Endothelial cell of umbilical vein (primary cell): Measurements from ENCODE around the gene MUC4. TPM values are rescaled to one million over a fixed set of nuclear protein-coding genes. Genes with fewer than 3 reads are reported as not detected.
"Not testable (repeated sequence)": the region's sequence is repeated elsewhere in the genome, so short reads cannot be mapped to it uniquely, and the experiment has no call there.

Experiments
- BruUV-seq: library from RNA; stranded (reverse); fragments of 400-500 nt; replicated peaks from 2 replicates; lab custom pipeline; 2021; lab: Mats Ljungman, UMichigan
- CTCF ChIA-PET: fragments of 300-600, 350-600 bp; sonication (Branson Sonifier 250); formaldehyde crosslinking; loops from one replicate; lab custom pipeline; 2021; ENCODE audit warnings: antibody characterized with exemption, inconsistent platforms; lab: Charles Lee
- POLR2A ChIA-PET: fragments of 300-600, 350-600 bp; sonication (Branson Sonifier 250); formaldehyde crosslinking; loops from one replicate; lab custom pipeline; 2021; ENCODE audit warnings: antibody characterized with exemption, inconsistent platforms; lab: Charles Lee
- DNase-seq: peaks from one replicate; pipeline ENCODE4 v3.0.0-alpha.2; 2011; ENCODE audit warnings: low read depth, low spot score
- FAIRE-seq: peaks from 2 replicates; lab custom pipeline; 2011; peaks lifted over from hg19 to GRCh38; lab: Jason Lieb, UNC
- H2AFZ ChIP-seq: 2 replicates; pipeline ENCODE4 v1.6.0; 2012; ENCODE audit warnings: low read depth, low read length, control low read depth, inconsistent platforms
- H3K27ac ChIP-seq: 2 replicates; pipeline ENCODE4 v1.5.1; 2011; ENCODE audit warnings: low read depth, mild to moderate bottlenecking, control low read depth, low read length, moderate library complexity; ENCODE audit not compliant: insufficient read depth
- H3K27me3 ChIP-seq, 2 experiments: 2 replicates each; pipeline versions ENCODE4 v1.6.0 to v1.6.1; 2011; ENCODE audit warnings: low read length in 2 of 2, mixed read lengths in 1 of 2; ENCODE audit not compliant: control insufficient read depth in 2 of 2, insufficient read depth in 2 of 2
- H3K36me3 ChIP-seq, 2 experiments: 2 replicates in 1 of 2; 3 replicates in 1 of 2; pipeline ENCODE4 v1.5.1; 2011; ENCODE audit warnings: low read length in 2 of 2, mild to moderate bottlenecking in 1 of 2, moderate library complexity in 1 of 2; ENCODE audit not compliant: control insufficient read depth in 2 of 2, insufficient read depth in 2 of 2; ENCODE audit errors: extremely low read depth in 1 of 2
- H3K4me1 ChIP-seq: 3 replicates; pipeline ENCODE4 v1.5.1; 2011; ENCODE audit warnings: mild to moderate bottlenecking, low read length; ENCODE audit not compliant: control insufficient read depth, insufficient read depth; ENCODE audit errors: extremely low read depth
- H3K4me2 ChIP-seq: 2 replicates; pipeline ENCODE4 v1.6.1; 2011; ENCODE audit warnings: low read length, control low read depth, mixed read lengths; ENCODE audit not compliant: insufficient read depth
- H3K4me3 ChIP-seq, 3 experiments: fragments of 200-600 bp in 1 of 3; sonication (generic), shearing (Covaris generic) in 1 of 3; replicated peaks in 1 of 3; 2 replicates each; pipeline ENCODE4 v1.5.1; 2011 to 2016; ENCODE audit warnings: control low read depth in 3 of 3, low read length in 3 of 3, mild to moderate bottlenecking in 2 of 3, inconsistent platforms in 1 of 3, low read depth in 1 of 3, moderate library complexity in 1 of 3; ENCODE audit not compliant: insufficient read depth in 1 of 3
- H3K79me2 ChIP-seq: 2 replicates; pipeline ENCODE4 v1.6.0; 2012; ENCODE audit warnings: low read length, inconsistent platforms; ENCODE audit not compliant: control insufficient read depth, insufficient read depth
- H3K9ac ChIP-seq: replicated peaks from 2 replicates; pipeline ENCODE3; 2011; ENCODE audit warnings: low read length, control low read depth; ENCODE audit not compliant: insufficient read depth; ENCODE audit errors: extremely low read depth
- H3K9me1 ChIP-seq: replicated peaks from 3 replicates; pipeline ENCODE4 v1.6.0; 2011; ENCODE audit warnings: mild to moderate bottlenecking, low read length; ENCODE audit not compliant: control insufficient read depth, insufficient read depth; ENCODE audit errors: extremely low read depth
- H3K9me3 ChIP-seq: replicated peaks from 2 replicates; pipeline ENCODE4 v1.5.1; 2012; ENCODE audit warnings: low read length, inconsistent platforms; ENCODE audit not compliant: control insufficient read depth, insufficient read depth
- H4K20me1 ChIP-seq: replicated peaks from 2 replicates; pipeline ENCODE3; 2011; ENCODE audit warnings: mild to moderate bottlenecking, low read length; ENCODE audit not compliant: control insufficient read depth, insufficient read depth; ENCODE audit errors: extremely low read depth
- EZH2 ChIP-seq: IDR thresholded peaks from 2 replicates; pipeline ENCODE4 v1.6.1; 2012; ENCODE audit warnings: borderline replicate concordance, low read depth, mild to moderate bottlenecking, moderate library complexity, low read length, inconsistent platforms; ENCODE audit not compliant: severe bottlenecking
- FOS ChIP-seq: IDR thresholded peaks from 2 replicates; pipeline ENCODE4 v1.6.1; 2011; ENCODE audit warnings: mild to moderate bottlenecking, low read length, moderate library complexity, borderline replicate concordance; ENCODE audit not compliant: insufficient read depth
- GATA2 ChIP-seq: IDR thresholded peaks from 2 replicates; pipeline ENCODE4 v1.7.0; 2011; ENCODE audit warnings: low read depth, mild to moderate bottlenecking, moderate library complexity, mixed read lengths, low read length; ENCODE audit not compliant: insufficient read length, insufficient read depth
- JUN ChIP-seq: IDR thresholded peaks from 2 replicates; pipeline ENCODE4 v1.6.1; 2011; ENCODE audit warnings: borderline replicate concordance, low read depth; ENCODE audit not compliant: insufficient read length, insufficient read depth
- MYC ChIP-seq: IDR thresholded peaks from one replicate; pipeline ENCODE4 v1.6.1; 2011; ENCODE audit warnings: mild to moderate bottlenecking, low read depth, low read length
- POLR2A ChIP-seq: IDR thresholded peaks from 2 replicates; pipeline ENCODE4 v1.6.1; 2012; ENCODE audit warnings: low read depth, mild to moderate bottlenecking, control low read depth, low read length
- POLR2AphosphoS5 ChIP-seq: IDR thresholded peaks from 2 replicates; pipeline ENCODE4 v1.6.1; 2012; ENCODE audit warnings: low read depth, mild to moderate bottlenecking, control low read depth, low read length, moderate library complexity; ENCODE audit not compliant: insufficient read depth
- dilution Hi-C: fragments of 300-500 bp; cut with MboI; formaldehyde crosslinking; loops from one replicate; pipeline ENCODE4 v1.15.0; 2019; ENCODE audit warnings: low sequenced_read_pairs; ENCODE audit not compliant: extremely low pct_ligation_motif_present
- intact Hi-C: fragments of 100-400 bp; cut with micrococcal nuclease; formaldehyde crosslinking; loops from one replicate; pipeline ENCODE4 v1.10.0; 2022
- polyA plus RNA-seq, 4 experiments: library from polyadenylated mRNA; depleted of rRNA in 3 of 4; stranded (reverse) in 3 of 4; unstranded in 1 of 4; fragments of >200 nt; gene quantifications; 2 replicates each; pipeline versions ENCODE4 v1.2.1 to v1.2.3, GENCODE V29; 2011 to 2012; ENCODE audit warnings: missing spikeins in 1 of 4
- total RNA-seq: library from RNA; stranded (reverse); gene quantifications from 2 replicates; pipeline ENCODE4 v1.2.3, GENCODE V29; 2021
- TF ChIP-seq, protein P1 (sequence below): IDR thresholded peaks from 2 replicates; pipeline ENCODE4 v1.6.1; 2011; ENCODE audit not compliant: insufficient read depth, insufficient read length
- TF ChIP-seq, protein P2 (sequence below), 2 donors: IDR thresholded peaks; 1 replicate in 1 of 2; 2 replicates in 1 of 2; pipeline ENCODE4 v1.5.1; 2011; ENCODE audit warnings: low read length in 2 of 2, mild to moderate bottlenecking in 2 of 2, moderate library complexity in 2 of 2, control low read depth in 1 of 2, inconsistent platforms in 1 of 2, low read depth in 1 of 2; ENCODE audit not compliant: insufficient read depth in 1 of 2; ENCODE audit errors: extremely low read depth in 1 of 2

The MUC4 gene
- total and polyA plus RNA-seq, 2 donors (not counting 3 experiments of a cell fraction or from before 2014, with no cell fraction given), result 0.04 TPM; not detected in 1

GRCh38 chr3:195714380-195715011 lies 97.2 kb downstream of the MUC4 start:
- Histone ChIP-seq H3K9me1 (no peaks in the 10 kb centered on the region), H3K9me3 (no peaks in the 10 kb centered on the region), H3K4me3 (no peak overlapping the region), H3K27ac (no peak overlapping the region), H3K27me3 (peaks cover 0 to 2% of the 10 kb centered on the region in 2 experiments), H3K4me1 (no peaks in the 10 kb centered on the region), H3K9ac (no peak overlapping the region), H3K79me2 (no peaks in the 10 kb centered on the region), H2AFZ (no peak overlapping the region), H3K36me3 (no peaks in the 10 kb centered on the region), H3K4me2 (no peak overlapping the region), H4K20me1 (no peaks in the 10 kb centered on the region)
- no TSS peak for BruUV-seq
- DNase-seq (no peak), FAIRE-seq (no peak)
- dilution Hi-C loops (no loop called here), intact Hi-C loops (no loop called here)
- POLR2A ChIA-PET, result no interaction called here
- CTCF ChIA-PET, result no interaction called here
- TF ChIP-seq MYC (no peak), POLR2A (no peak), POLR2AphosphoS5 (no peak), JUN (no peak), FOS (no peak), GATA2 (no peak), EZH2 (no peak)
- TF ChIP-seq, protein P1, sequence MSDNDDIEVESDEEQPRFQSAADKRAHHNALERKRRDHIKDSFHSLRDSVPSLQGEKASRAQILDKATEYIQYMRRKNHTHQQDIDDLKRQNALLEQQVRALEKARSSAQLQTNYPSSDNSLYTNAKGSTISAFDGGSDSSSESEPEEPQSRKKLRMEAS, result no peak
- TF ChIP-seq, protein P2, sequence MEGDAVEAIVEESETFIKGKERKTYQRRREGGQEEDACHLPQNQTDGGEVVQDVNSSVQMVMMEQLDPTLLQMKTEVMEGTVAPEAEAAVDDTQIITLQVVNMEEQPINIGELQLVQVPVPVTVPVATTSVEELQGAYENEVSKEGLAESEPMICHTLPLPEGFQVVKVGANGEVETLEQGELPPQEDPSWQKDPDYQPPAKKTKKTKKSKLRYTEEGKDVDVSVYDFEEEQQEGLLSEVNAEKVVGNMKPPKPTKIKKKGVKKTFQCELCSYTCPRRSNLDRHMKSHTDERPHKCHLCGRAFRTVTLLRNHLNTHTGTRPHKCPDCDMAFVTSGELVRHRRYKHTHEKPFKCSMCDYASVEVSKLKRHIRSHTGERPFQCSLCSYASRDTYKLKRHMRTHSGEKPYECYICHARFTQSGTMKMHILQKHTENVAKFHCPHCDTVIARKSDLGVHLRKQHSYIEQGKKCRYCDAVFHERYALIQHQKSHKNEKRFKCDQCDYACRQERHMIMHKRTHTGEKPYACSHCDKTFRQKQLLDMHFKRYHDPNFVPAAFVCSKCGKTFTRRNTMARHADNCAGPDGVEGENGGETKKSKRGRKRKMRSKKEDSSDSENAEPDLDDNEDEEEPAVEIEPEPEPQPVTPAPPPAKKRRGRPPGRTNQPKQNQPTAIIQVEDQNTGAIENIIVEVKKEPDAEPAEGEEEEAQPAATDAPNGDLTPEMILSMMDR (IDR thresholded peaks at IDR 0.05; ENCODE audit: extremely low read depth in 1 of 2, insufficient read depth in 1 of 2, low read depth in 1 of 2, low read length in 2 of 2), result no peak

DNA sequence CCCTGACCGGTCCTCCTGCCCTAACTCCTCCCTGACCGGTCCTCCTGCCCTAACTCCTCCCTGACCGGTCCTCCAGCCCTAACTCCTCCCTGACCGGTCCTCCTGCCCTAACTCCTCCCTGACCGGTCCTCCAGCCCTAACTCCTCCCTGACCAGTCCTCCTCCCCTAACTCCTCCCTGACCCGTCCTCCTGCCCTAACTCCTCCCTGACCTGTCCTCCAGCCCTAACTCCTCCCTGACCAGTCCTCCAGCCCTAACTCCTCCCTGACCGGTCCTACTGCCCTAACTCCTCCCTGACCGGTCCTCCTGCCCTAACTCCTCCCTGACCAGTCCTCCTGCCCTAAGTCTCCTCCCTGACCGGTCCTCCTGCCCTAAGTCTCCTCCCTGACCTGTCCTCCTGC lies 98.6 kb downstream of the MUC4 start:
- H3K9me1 ChIP-seq, POLR2A ChIA-PET: not testable (repeated sequence)

DNA sequence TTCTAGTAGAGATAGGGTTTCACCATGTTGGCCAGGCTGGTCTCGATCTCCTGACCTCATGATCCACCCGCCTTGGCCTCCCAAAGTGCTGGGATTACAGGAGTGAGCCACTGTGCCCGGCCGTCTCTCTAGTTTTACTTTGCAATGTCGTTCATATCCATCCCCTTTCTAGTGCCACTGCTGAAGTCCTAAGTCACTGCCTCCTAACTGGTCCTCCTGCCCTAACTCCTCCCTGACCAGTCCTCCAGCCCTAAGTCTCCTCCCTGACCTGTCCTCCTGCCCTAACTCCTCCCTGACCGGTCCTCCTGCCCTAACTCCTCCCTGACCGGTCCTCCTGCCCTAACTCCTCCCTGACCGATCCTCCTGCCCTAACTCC lies 99.2 kb downstream of the MUC4 start:
- H3K36me3 ChIP-seq, H4K20me1 ChIP-seq, H3K9me3 ChIP-seq, H3K27ac ChIP-seq, H3K4me1 ChIP-seq, DNase-seq, H3K9me1 ChIP-seq, H3K27me3 ChIP-seq, CTCF ChIA-PET, intact Hi-C loops, H3K4me3 ChIP-seq, H2AFZ ChIP-seq, POLR2A ChIA-PET, BruUV-seq, dilution Hi-C loops, H3K4me2 ChIP-seq, H3K79me2 ChIP-seq, H3K9ac ChIP-seq, FAIRE-seq: not testable (repeated sequence)

More for the DNA sequence above, 98.6 kb downstream of the MUC4 start:
- DNase-seq, H3K9me3 ChIP-seq, dilution Hi-C loops, H4K20me1 ChIP-seq, H3K9ac ChIP-seq, H3K27ac ChIP-seq, H3K36me3 ChIP-seq, H3K4me2 ChIP-seq, FAIRE-seq, H3K79me2 ChIP-seq, H3K4me1 ChIP-seq, BruUV-seq, H3K27me3 ChIP-seq, H2AFZ ChIP-seq, CTCF ChIA-PET, intact Hi-C loops, H3K4me3 ChIP-seq: not testable (repeated sequence)
